Chondrocyte (in vitro differentiated cells): ENCODE data around the gene KCNQ5. TPM values are rescaled to one million over a fixed set of nuclear protein-coding genes. Genes with fewer than 3 reads are reported as not detected.
"Not testable (repeated sequence)": the region's sequence is repeated elsewhere in the genome, so short reads cannot be mapped to it uniquely, and the experiment has no call there.

Experiments used
- DNase-seq: peaks from one replicate; pipeline ENCODE4 v3.0.0; 2021; ENCODE audit warnings: mixed read lengths, low spot score
- H3K27ac Mint-ChIP-seq: one replicate; pipeline ENCODE4 v1.8.0; 2021; ENCODE audit warnings: mild to moderate bottlenecking, moderate library complexity, mixed read lengths; ENCODE audit not compliant: unreplicated experiment
- H3K27me3 Mint-ChIP-seq: 2 replicates; pipeline ENCODE4 v1.8.0; 2021; ENCODE audit warnings: low read depth, mixed read lengths
- H3K36me3 Mint-ChIP-seq: 2 replicates; pipeline ENCODE4 v1.8.0; 2021; ENCODE audit warnings: low read depth, mixed read lengths
- H3K4me1 Mint-ChIP-seq: 2 replicates; pipeline ENCODE4 v1.8.0; 2021; ENCODE audit warnings: low read depth, mild to moderate bottlenecking, mixed read lengths
- H3K4me3 Mint-ChIP-seq: one replicate; pipeline ENCODE4 v1.8.0; 2021; ENCODE audit warnings: mild to moderate bottlenecking, moderate library complexity, mixed read lengths; ENCODE audit not compliant: unreplicated experiment
- H3K9me3 Mint-ChIP-seq: 2 replicates; pipeline ENCODE4 v1.8.0; 2021; ENCODE audit warnings: low read depth, mixed read lengths
- long read RNA-seq: library from polyadenylated mRNA; stranded (forward); transcript quantifications from one replicate; pipeline ENCODE4 v2.0.0, GENCODE V29; 2021
- total RNA-seq: library from RNA; stranded (reverse); gene quantifications from 3 replicates; pipeline ENCODE4 v1.2.1, GENCODE V29; 2021
- TF ChIP-seq, protein P1 (sequence below): fragments of 200-600 bp; sonication (generic); IDR thresholded peaks from 2 replicates; pipeline ENCODE4 v1.5.0; 2021; ENCODE audit warnings: antibody characterized with exemption, mild to moderate bottlenecking, moderate library complexity

KCNQ5 gene
- 4.1 to 4.7 TPM (median 4.5 TPM) in 3 replicates for total RNA-seq
- long read RNA-seq, partial matches to known transcripts = 0 of 2 reads
- long read RNA-seq, other reads (novel, unspliced or antisense) = 2 of 2 reads

GRCh38 chr6:72621291-72622093, at the start of gene KCNQ5:
KCNQ5 (plus strand) TSS chr6:72622064.
- H3K27ac Mint-ChIP-seq = peak within 1 kb of the TSS; percentile 60
- no peaks in the 10 kb centered on the region for H3K9me3 Mint-ChIP-seq
- no peaks in the 10 kb centered on the region for H3K27me3 Mint-ChIP-seq
- TF ChIP-seq, protein P1, sequence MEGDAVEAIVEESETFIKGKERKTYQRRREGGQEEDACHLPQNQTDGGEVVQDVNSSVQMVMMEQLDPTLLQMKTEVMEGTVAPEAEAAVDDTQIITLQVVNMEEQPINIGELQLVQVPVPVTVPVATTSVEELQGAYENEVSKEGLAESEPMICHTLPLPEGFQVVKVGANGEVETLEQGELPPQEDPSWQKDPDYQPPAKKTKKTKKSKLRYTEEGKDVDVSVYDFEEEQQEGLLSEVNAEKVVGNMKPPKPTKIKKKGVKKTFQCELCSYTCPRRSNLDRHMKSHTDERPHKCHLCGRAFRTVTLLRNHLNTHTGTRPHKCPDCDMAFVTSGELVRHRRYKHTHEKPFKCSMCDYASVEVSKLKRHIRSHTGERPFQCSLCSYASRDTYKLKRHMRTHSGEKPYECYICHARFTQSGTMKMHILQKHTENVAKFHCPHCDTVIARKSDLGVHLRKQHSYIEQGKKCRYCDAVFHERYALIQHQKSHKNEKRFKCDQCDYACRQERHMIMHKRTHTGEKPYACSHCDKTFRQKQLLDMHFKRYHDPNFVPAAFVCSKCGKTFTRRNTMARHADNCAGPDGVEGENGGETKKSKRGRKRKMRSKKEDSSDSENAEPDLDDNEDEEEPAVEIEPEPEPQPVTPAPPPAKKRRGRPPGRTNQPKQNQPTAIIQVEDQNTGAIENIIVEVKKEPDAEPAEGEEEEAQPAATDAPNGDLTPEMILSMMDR = no peak
- peak within 1 kb of the TSS; percentile 92 for H3K4me3 Mint-ChIP-seq
- H3K36me3 Mint-ChIP-seq = peaks cover 1% of the 10 kb centered on the region
- DNase-seq = peak; percentile 92
- H3K4me1 Mint-ChIP-seq = peaks cover 41% of the 10 kb centered on the region

GRCh38 chr6:72579865-72580264, 42.0 kb upstream of the KCNQ5 start:
- Mint-ChIP-seq H3K36me3 (peaks cover 6% of the 10 kb centered on the region), H3K4me1 (peaks cover 3% of the 10 kb centered on the region), H3K4me3 (no peak overlapping the region), H3K27ac (no peak overlapping the region), H3K27me3 (peaks cover 3% of the 10 kb centered on the region), H3K9me3 (peaks cover 4% of the 10 kb centered on the region)
- no peak for DNase-seq
- TF ChIP-seq, protein P1 = no peak

GRCh38 chr6:72580281-72580940, 41.5 kb upstream of the KCNQ5 start:
- Mint-ChIP-seq H3K9me3 (peaks cover 4% of the 10 kb centered on the region), H3K27ac (no peak overlapping the region), H3K36me3 (peaks cover 6% of the 10 kb centered on the region), H3K27me3 (peaks cover 3% of the 10 kb centered on the region), H3K4me3 (no peak overlapping the region), H3K4me1 (peaks cover 3% of the 10 kb centered on the region)
- no peak for DNase-seq
- TF ChIP-seq, protein P1 = peak; percentile 88

DNA sequence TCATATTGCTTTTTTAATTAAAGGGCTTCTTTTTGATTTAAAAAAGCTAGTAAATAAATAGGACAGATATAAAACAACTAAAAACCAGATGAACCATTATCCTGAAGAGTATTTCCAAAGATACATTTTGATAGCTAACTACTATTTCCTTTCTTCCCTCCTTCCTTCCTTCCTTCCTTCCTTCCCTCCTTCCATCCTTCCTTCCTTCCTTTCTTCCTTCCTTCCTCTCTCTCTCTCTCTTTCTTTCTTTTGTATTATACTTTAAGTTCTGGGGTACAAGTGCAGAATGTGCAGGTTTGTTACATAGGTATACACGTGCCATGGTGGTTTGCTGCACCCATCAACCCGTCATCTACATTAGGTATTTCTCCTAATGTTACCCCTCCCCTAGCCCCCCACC, 40.9 kb upstream of the KCNQ5 start:
- H3K27me3 Mint-ChIP-seq, H3K36me3 Mint-ChIP-seq, H3K4me3 Mint-ChIP-seq, H3K27ac Mint-ChIP-seq, H3K4me1 Mint-ChIP-seq, DNase-seq, H3K9me3 Mint-ChIP-seq: not testable (repeated sequence)

DNA sequence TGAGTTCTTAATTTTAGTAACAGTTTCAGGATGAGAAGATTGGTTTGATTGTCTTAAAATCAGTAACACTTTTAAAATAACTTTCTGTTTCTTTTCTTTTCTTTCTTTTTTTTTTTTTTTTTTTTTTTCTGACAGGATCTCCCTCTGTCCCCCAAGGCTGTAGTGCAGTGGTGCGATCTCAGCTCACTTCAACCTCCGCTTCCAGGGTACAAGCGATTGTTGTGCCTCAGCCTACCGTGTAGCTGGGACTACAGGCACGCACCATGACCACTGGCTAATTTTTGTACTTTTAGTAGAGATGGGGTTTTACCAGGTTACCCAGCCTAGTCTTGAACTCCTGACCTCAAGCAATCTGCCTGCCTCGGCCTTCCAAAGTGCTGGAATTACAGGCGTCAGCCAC, 33.7 kb upstream of the KCNQ5 start:
- Mint-ChIP-seq H3K36me3 (peaks cover 2% of the 10 kb centered on the region), H3K4me1 (peaks cover 9% of the 10 kb centered on the region), H3K4me3 (no peak overlapping the region), H3K9me3 (no peaks in the 10 kb centered on the region), H3K27ac (no peak overlapping the region), H3K27me3 (peaks cover 16% of the 10 kb centered on the region)
- TF ChIP-seq, protein P1 = no peak
- DNase-seq = no peak
